WTC11 (cell line): ENCODE measurements around the gene CLSTN2. TPM values are rescaled to one million over a fixed set of nuclear protein-coding genes. Genes with fewer than 3 reads are reported as not detected.

ENCODE experiments used
- ATAC-seq: fragments of 200-7000 bp; cut with Tn5 transposase; 2 replicates; pipeline ENCODE4 v1.10.0; 2021; ENCODE audit warnings: mild to moderate bottlenecking, moderate library complexity
- CTCF ChIA-PET: fragments of 300-600 bp; sonication (Branson Sonifier 250); formaldehyde crosslinking; loops from one replicate; lab custom pipeline; 2021; ENCODE audit warnings: antibody characterized with exemption; lab: Charles Lee
- POLR2A ChIA-PET: fragments of 350-600 bp; sonication (Branson Sonifier 250); formaldehyde crosslinking; loops from one replicate; lab custom pipeline; 2021; ENCODE audit warnings: antibody characterized with exemption; lab: Charles Lee
- DNase-seq: peaks from one replicate; pipeline ENCODE4 v3.0.0; 2021; ENCODE audit warnings: low spot score
- H3K27ac Mint-ChIP-seq: 2 replicates; pipeline ENCODE4 v1.8.0; 2021; ENCODE audit warnings: mixed read lengths
- H3K27me3 Mint-ChIP-seq: 2 replicates; pipeline ENCODE4 v1.8.0; 2021; ENCODE audit warnings: low read depth, mild to moderate bottlenecking, moderate library complexity, mixed read lengths
- H3K36me3 Mint-ChIP-seq: 2 replicates; pipeline ENCODE4 v1.8.0; 2021; ENCODE audit warnings: mixed read lengths
- H3K4me1 Mint-ChIP-seq: 2 replicates; pipeline ENCODE4 v1.8.0; 2022; ENCODE audit warnings: mixed read lengths
- H3K4me3 Mint-ChIP-seq: 2 replicates; pipeline ENCODE4 v1.8.0; 2021; ENCODE audit warnings: mild to moderate bottlenecking, moderate library complexity, mixed read lengths
- H3K9me3 Mint-ChIP-seq: 2 replicates; pipeline ENCODE4 v1.8.0; 2021; ENCODE audit warnings: mixed read lengths
- AFF4 ChIP-seq: sonication (generic); formaldehyde crosslinking; IDR thresholded peaks from 2 replicates; pipeline ENCODE4 v1.8.1; 2023; ENCODE audit warnings: mild to moderate bottlenecking, missing genetic modification reagents, borderline replicate concordance
- ATF6 ChIP-seq: sonication (generic); formaldehyde crosslinking; IDR thresholded peaks from 2 replicates; pipeline ENCODE4 v1.8.1; 2023; ENCODE audit warnings: mild to moderate bottlenecking, missing genetic modification reagents
- CREM ChIP-seq: sonication (generic); formaldehyde crosslinking; IDR thresholded peaks from 2 replicates; pipeline ENCODE4 v1.8.1; 2022; ENCODE audit warnings: mild to moderate bottlenecking, missing genetic modification reagents, moderate library complexity
- ELF4 ChIP-seq: sonication (generic); formaldehyde crosslinking; IDR thresholded peaks from 2 replicates; pipeline ENCODE4 v1.8.1; 2022; ENCODE audit warnings: low read depth, mild to moderate bottlenecking, moderate library complexity, missing genetic modification reagents
- EMX1 ChIP-seq: fragments of 250-450 bp; sonication (Bioruptor Pico); IDR thresholded peaks from 2 replicates; pipeline ENCODE4 v1.8.0; 2021; ENCODE audit warnings: mild to moderate bottlenecking
- FOXP4 ChIP-seq: sonication (generic); formaldehyde crosslinking; IDR thresholded peaks from 2 replicates; pipeline ENCODE4 v1.8.0; 2022; ENCODE audit warnings: mild to moderate bottlenecking, missing genetic modification reagents
- GABPB1 ChIP-seq: sonication (generic); formaldehyde crosslinking; IDR thresholded peaks from 2 replicates; pipeline ENCODE4 v1.8.1; 2023; ENCODE audit warnings: mild to moderate bottlenecking, missing genetic modification reagents
- GTF2I ChIP-seq: fragments of 250-450 bp; sonication (Bioruptor Pico); conservative IDR thresholded peaks from 2 replicates; pipeline ENCODE4 v1.4.0; 2021; ENCODE audit warnings: mild to moderate bottlenecking
- HMGA2 ChIP-seq: fragments of 250-450 bp; sonication (Bioruptor Pico); IDR thresholded peaks from 2 replicates; pipeline ENCODE4 v1.4.0; 2021; ENCODE audit warnings: mild to moderate bottlenecking, moderate library complexity
- KAT7 ChIP-seq: sonication (generic); formaldehyde crosslinking; IDR thresholded peaks from 2 replicates; pipeline ENCODE4 v1.8.1; 2023; ENCODE audit warnings: missing genetic modification reagents, mild to moderate bottlenecking, borderline replicate concordance
- MYBL2 ChIP-seq: sonication (generic); formaldehyde crosslinking; IDR thresholded peaks from 2 replicates; pipeline ENCODE4 v1.8.1; 2023; ENCODE audit warnings: mild to moderate bottlenecking, moderate library complexity, missing genetic modification reagents
- NR1H2 ChIP-seq: sonication (generic); formaldehyde crosslinking; IDR thresholded peaks from 2 replicates; pipeline ENCODE4 v1.9.0; 2021; ENCODE audit warnings: mild to moderate bottlenecking, moderate library complexity, missing genetic modification reagents
- NR3C1 ChIP-seq: sonication (generic); formaldehyde crosslinking; conservative IDR thresholded peaks from 2 replicates; pipeline ENCODE4 v1.8.1; 2023; ENCODE audit warnings: low read depth, mild to moderate bottlenecking, missing genetic modification reagents
- RELA ChIP-seq: sonication (generic); formaldehyde crosslinking; IDR thresholded peaks from 2 replicates; pipeline ENCODE4 v1.8.1; 2022; ENCODE audit warnings: missing genetic modification reagents, mild to moderate bottlenecking, borderline replicate concordance
- SP1 ChIP-seq: sonication (generic); formaldehyde crosslinking; conservative IDR thresholded peaks from 2 replicates; pipeline ENCODE4 v1.8.1; 2022; ENCODE audit warnings: missing genetic modification reagents
- TCF7 ChIP-seq: sonication (generic); formaldehyde crosslinking; IDR thresholded peaks from 2 replicates; pipeline ENCODE4 v1.8.0; 2022; ENCODE audit warnings: mild to moderate bottlenecking, low read depth, missing genetic modification reagents, moderate library complexity
- TP53 ChIP-seq: sonication (generic); formaldehyde crosslinking; IDR thresholded peaks from 2 replicates; pipeline ENCODE4 v1.8.1; 2023; ENCODE audit warnings: mild to moderate bottlenecking, missing genetic modification reagents
- ZMAT4 ChIP-seq: fragments of 250-450 bp; sonication (Bioruptor Pico); IDR thresholded peaks from 2 replicates; pipeline ENCODE4 v1.9.0; 2021; ENCODE audit warnings: mild to moderate bottlenecking
- ZNF138 ChIP-seq: sonication (generic); formaldehyde crosslinking; conservative IDR thresholded peaks from 2 replicates; pipeline ENCODE4 v1.8.1; 2022; ENCODE audit warnings: mild to moderate bottlenecking, moderate library complexity, missing genetic modification reagents
- ZNF671 ChIP-seq: fragments of 250-450 bp; sonication (Bioruptor Pico); IDR thresholded peaks from 2 replicates; pipeline ENCODE4 v1.8.0; 2021; ENCODE audit warnings: mild to moderate bottlenecking
- total RNA-seq: library from RNA; stranded (reverse); gene quantifications from 3 replicates; pipeline ENCODE4 v1.2.3, GENCODE V29; 2021
- TF ChIP-seq, protein P1 (sequence below): fragments of 250-450 bp; sonication (Bioruptor Pico); conservative IDR thresholded peaks from 2 replicates; pipeline ENCODE4 v1.9.0; 2021; ENCODE audit warnings: mild to moderate bottlenecking
- TF ChIP-seq, protein P2 (sequence below): fragments of 250-450 bp; sonication (Bioruptor Pico); IDR thresholded peaks from 2 replicates; pipeline ENCODE4 v2.1.2; 2022; ENCODE audit warnings: mild to moderate bottlenecking, moderate library complexity
- TF ChIP-seq, protein P3 (sequence below): sonication (generic); formaldehyde crosslinking; conservative IDR thresholded peaks from 2 replicates; pipeline ENCODE4 v1.8.1; 2022; ENCODE audit warnings: mild to moderate bottlenecking, missing genetic modification reagents

CLSTN2 gene
- total RNA-seq, 1 experiment from 2014 or later: 0.35 TPM

DNA sequence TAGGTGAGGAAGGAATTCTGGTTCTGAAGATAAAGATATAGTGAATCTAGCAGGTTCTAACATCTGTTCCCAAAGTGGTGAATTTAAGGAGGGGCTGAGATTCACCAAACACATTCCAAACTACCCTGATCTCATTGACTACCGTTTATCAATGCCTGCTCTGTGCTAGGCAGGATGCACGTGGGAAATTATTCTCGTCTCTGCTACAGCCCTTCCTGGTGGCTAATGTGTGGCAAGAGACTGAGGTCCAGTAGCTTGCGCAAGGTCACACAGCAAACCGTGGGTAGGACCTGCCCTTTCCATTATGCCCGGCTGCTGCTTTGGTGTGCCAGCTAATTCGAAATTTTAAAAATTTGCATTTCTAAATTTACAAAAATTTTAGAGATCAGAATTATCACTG, 533.4 kb downstream of the CLSTN2 start:
- ChIA-PET POLR2A (no interaction called here), CTCF (no interaction called here)
- ATAC-seq (no peak), DNase-seq (no peak)
- peaks cover 4% of the 10 kb centered on the region; the same call in 1 of the 2 replicates for H3K9me3 Mint-ChIP-seq
- no peak overlapping the region for H3K27ac Mint-ChIP-seq
- TF ChIP-seq MYBL2: no peak
- no peak for TF ChIP-seq TP53 (CRISPR knock-in tag)
- TF ChIP-seq RELA (CRISPR knock-in tag): no peak
- TF ChIP-seq, protein P1, sequence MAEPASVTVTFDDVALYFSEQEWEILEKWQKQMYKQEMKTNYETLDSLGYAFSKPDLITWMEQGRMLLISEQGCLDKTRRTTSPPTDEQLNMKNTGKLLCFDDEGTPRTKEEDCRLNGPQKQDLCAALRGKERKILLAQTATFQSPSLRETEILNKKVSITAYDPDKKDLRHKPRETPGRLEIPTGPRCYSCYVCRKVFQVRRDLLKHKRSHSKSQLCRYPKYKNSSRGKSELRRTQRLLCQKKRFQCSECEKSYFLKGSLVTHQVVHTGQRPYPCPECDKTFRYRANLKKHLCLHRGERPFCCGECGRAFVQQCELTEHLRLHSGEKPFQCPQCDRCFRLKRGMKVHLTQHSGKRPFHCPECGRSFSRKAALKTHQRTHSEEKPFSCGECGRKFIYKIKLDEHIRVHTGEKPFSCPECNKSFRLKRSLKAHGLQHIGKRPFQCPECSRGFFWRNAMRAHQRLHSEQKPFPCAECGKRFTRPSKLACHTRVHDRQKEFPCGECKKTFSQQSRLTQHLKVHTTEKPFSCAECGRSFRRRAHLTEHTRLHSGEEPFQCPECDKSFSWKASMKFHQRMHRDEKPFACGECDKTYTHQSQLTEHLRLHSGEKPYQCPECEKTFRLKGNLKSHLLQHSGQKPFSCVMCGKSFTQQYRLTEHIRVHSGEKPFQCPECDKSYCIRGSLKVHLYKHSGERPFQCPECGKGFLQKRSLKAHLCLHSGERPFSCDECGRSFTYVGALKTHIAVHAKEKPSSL (CRISPR knock-in tag): no peak
- TF ChIP-seq, protein P2, sequence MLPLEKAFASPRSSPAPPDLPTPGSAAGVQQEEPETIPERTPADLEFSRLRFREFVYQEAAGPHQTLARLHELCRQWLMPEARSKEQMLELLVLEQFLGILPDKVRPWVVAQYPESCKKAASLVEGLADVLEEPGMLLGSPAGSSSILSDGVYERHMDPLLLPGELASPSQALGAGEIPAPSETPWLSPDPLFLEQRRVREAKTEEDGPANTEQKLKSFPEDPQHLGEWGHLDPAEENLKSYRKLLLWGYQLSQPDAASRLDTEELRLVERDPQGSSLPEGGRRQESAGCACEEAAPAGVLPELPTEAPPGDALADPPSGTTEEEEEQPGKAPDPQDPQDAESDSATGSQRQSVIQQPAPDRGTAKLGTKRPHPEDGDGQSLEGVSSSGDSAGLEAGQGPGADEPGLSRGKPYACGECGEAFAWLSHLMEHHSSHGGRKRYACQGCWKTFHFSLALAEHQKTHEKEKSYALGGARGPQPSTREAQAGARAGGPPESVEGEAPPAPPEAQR (CRISPR knock-in tag): no peak
- no peak for TF ChIP-seq ZNF138 (CRISPR knock-in tag)
- TF ChIP-seq, protein P3, sequence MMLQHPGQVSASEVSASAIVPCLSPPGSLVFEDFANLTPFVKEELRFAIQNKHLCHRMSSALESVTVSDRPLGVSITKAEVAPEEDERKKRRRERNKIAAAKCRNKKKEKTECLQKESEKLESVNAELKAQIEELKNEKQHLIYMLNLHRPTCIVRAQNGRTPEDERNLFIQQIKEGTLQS (CRISPR knock-in tag): no peak
- no peak for TF ChIP-seq KAT7 (CRISPR knock-in tag)
- TF ChIP-seq ZMAT4 (CRISPR knock-in tag): no peak
- peaks cover 26% of the 10 kb centered on the region for H3K4me1 Mint-ChIP-seq
- H3K27me3 Mint-ChIP-seq: peaks cover 23% of the 10 kb centered on the region
- H3K36me3 Mint-ChIP-seq: no peaks in the 10 kb centered on the region
- no peak overlapping the region for H3K4me3 Mint-ChIP-seq

GRCh38 chr3:140469491-140469890, 534.5 kb downstream of the CLSTN2 start:
- no peak for ATAC-seq
- Mint-ChIP-seq H3K27ac (no peak overlapping the region), H3K27me3 (peaks cover 20% of the 10 kb centered on the region), H3K4me1 (peaks cover 26% of the 10 kb centered on the region), H3K9me3 (peaks cover 4% of the 10 kb centered on the region; the same call in 1 of the 2 replicates), H3K4me3 (no peak overlapping the region), H3K36me3 (no peaks in the 10 kb centered on the region)
- ChIA-PET POLR2A (no interaction called here), CTCF (no interaction called here)
- DNase-seq: no peak
- no peak for TF ChIP-seq TP53 (CRISPR knock-in tag)
- no peak for TF ChIP-seq ATF6 (CRISPR knock-in tag)
- no peak for TF ChIP-seq HMGA2
- no peak for TF ChIP-seq TCF7
- no peak for TF ChIP-seq SP1 (CRISPR knock-in tag)
- TF ChIP-seq KAT7 (CRISPR knock-in tag): no peak
- no peak for TF ChIP-seq AFF4 (CRISPR knock-in tag)
- no peak for TF ChIP-seq GABPB1 (CRISPR knock-in tag)
- TF ChIP-seq MYBL2: no peak
- no peak for TF ChIP-seq NR3C1 (CRISPR knock-in tag)
- TF ChIP-seq FOXP4 (CRISPR knock-in tag): no peak
- TF ChIP-seq ZNF671 (CRISPR knock-in tag): no peak
- TF ChIP-seq CREM: no peak
- TF ChIP-seq NR1H2 (CRISPR knock-in tag): no peak
- no peak for TF ChIP-seq GTF2I (CRISPR knock-in tag)
- TF ChIP-seq ELF4: no peak
- no peak for TF ChIP-seq EMX1 (CRISPR knock-in tag)
